HG02623 (cell line): ENCODE data around the gene CLBA1.
"Not testable (repeated sequence)": the region's sequence is repeated elsewhere in the genome, so short reads cannot be mapped to it uniquely, and the experiment has no call there.

ENCODE experiments used
- ATAC-seq: cut with Tn5 transposase; IDR thresholded peaks from one replicate; pipeline ENCODE4 v1.9.1; 2021; ENCODE audit warnings: moderate library complexity; ENCODE audit not compliant: unreplicated experiment

CLBA1 gene

GRCh38 chr14:105022276-105022670 is 36.7 kb downstream of the CLBA1 start:
- ATAC-seq: no peak

DNA sequence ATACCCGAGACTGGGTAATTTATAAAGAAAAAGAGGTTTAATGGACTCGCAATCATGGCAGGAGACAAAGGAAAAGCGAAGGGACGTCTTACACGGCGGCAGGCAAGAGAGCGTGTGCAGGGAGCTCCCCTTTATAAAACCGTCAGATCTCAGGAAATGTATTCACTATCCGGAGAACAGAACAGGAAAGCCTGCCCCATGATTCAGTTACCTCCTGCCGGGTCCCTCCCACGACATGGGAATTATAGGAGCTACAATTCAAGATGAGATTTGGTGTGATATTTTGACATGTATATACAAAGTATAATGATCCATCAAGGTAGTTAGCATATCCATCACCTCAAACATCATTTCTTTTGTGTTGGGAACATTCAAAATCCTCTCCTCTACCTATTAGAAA is 37.6 kb downstream of the CLBA1 start:
- ATAC-seq: no peak

GRCh38 chr14:105023791-105024480 is 38.3 kb downstream of the CLBA1 start:
- ATAC-seq: no peak

GRCh38 chr14:105025429-105025828 is 39.8 kb downstream of the CLBA1 start:
- ATAC-seq: no peak

GRCh38 chr14:105026033-105026785 is 40.6 kb downstream of the CLBA1 start:
- no peak for ATAC-seq

GRCh38 chr14:105026802-105027563 is 41.4 kb downstream of the CLBA1 start:
- no peak for ATAC-seq

- not testable (repeated sequence) for ATAC-seq
These were observed 42.1 kb downstream of the CLBA1 start for GRCh38 chr14:105027718-105028117.

DNA sequence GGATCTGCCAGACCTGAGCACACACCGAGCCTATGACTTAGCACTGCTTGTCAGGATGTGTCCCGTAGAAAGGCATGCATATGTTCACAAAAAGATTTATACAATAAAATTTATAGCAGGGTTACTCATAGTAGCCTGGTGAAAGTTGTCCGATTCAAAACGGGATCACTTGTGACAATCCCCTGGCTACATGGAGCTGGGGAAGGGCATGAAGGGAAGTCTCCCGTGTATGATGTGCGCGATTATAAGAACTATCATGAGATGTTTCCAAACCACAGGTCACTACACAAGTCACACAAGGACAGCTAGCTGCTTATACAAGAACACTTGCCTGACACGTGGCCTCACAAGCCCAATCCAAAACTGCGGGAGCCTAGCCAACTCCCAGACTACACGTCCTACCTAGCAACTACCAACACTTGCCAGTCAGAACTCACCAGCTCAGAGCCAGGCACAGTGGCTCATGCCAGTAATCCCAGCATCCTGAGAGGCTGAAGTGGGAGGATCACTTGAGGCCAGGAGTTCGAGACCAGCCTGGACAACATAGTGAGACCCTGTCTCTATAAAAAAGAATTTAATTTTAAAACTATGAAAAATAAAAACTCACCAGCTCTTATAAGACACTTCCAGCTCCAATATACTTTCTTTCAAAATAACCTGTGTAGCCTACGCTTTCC is 42.8 kb downstream of the CLBA1 start:
- ATAC-seq: no peak

DNA sequence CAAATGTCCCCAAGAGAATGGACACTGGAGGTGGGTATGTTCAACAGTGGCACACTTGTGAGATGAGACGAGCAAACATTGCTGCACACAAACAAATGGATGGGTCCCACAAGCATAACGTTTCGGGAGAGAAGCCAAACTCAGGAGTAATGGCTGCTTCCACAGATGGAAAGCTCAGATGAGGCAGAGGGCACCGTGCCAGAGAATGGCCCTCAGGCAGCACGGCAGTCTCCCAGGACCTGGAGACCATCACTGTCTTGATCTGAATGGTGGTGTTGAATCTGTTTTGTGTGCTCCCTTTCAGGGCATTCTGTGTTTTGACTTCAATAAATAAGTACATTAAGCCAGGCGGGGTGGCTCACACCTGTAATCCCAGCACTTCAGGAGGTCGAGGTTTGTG is 43.8 kb downstream of the CLBA1 start:
- ATAC-seq: no peak

GRCh38 chr14:105030194-105030593 is 44.6 kb downstream of the CLBA1 start:
- no peak for ATAC-seq

- no peak for ATAC-seq
These were observed 45.3 kb downstream of the CLBA1 start for GRCh38 chr14:105030836-105031396.

DNA sequence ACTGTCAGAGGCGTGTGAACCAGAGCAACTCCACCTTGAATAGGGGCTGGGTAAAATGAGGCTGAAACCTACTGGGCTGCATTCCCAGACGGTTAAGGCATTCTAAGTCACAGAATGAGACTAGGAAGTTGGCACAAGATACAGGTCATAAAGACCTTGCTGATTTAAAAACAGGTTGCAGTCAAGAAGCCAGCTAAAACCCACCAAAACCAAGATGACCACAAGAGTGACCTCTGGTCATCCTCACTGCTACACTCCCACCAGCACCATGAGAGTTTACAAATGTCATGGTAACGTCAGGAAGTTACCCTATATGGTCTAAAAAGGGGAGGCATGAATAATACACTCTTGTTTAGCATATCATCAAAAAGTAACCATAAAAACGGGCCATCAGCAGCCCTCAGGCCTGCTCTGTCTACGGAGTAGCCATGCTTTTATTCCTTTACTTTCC is 46.9 kb downstream of the CLBA1 start:
- not testable (repeated sequence) for ATAC-seq

DNA sequence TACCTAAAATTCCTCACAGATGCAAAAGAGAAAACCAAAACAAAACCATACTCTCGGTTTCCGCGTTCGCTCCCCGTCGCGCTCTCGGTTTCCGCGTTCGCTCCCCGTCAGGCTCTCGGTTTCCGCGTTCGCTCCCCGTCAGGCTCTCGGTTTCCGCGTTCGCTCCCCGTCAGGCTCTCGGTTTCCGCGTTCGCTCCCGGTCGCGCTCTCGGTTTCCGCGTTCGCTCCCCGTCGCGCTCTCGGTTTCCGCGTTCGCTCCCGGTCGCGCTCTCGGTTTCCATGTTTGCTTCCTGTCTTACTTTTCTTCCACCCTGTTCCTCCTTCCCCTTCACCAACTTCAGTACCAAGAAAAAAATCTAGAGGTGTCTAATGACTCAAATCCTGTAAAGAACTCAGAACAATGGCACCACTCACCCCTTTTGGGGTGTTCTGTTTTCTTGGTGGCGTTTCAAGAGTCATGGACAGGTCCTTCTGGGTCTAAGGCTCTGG is 47.9 kb downstream of the CLBA1 start:
- ATAC-seq: not testable (repeated sequence)

DNA sequence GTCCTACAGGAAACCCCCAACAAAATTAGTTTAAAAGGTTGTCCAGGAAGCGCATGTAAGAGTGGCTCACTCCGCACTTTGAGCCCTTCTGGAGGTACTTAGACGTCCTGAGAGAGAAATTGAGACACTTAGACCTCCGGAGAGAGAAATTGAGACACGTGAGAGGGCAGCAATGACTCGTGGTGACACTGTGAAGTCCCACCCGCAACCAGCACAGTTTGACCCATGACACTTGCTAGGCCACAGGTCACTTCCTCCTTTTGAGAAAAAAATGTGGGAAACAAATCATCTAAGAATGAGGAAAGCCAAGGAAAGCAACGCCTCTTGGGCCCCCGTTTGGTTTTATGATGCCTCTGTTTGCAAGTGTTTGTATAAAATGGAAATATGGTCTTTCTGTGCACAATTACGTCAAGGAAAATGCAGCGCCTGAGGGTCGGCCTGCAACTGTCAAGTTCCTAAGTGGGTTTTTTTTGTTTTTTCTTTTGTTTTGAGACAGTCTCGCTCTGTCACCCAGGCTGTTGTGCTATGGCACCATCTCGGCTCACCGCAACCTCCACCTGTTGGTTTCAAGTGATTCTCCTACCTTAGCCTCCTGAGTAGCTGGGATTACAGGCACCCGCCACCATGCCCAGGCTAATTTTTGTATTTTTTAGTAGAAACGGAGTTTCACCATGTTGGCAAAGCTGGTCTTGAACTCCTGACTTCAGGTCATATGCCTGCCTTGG is 48.9 kb downstream of the CLBA1 start:
- no peak for ATAC-seq

DNA sequence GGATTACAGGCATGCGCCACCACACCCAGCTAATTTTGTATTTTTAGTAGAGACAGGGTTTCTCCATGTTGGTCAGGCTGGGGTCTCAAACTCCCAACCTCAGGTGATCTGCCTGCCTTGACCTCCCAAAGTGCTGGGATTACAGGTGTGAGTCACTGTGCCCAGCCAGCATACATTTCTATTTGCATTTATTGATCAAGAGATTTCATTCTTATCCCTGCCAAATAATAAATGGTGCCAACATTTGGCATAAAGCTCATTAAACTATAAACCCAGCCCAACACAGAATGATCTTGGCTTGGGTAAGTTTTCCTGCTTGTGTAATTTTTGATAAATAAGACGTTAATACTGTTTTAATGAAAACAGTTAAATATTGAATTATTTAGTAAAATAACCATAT is 50.0 kb downstream of the CLBA1 start:
- not testable (repeated sequence) for ATAC-seq

GRCh38 chr14:105039458-105040205 is 54.0 kb downstream of the CLBA1 start:
- ATAC-seq: no peak

DNA sequence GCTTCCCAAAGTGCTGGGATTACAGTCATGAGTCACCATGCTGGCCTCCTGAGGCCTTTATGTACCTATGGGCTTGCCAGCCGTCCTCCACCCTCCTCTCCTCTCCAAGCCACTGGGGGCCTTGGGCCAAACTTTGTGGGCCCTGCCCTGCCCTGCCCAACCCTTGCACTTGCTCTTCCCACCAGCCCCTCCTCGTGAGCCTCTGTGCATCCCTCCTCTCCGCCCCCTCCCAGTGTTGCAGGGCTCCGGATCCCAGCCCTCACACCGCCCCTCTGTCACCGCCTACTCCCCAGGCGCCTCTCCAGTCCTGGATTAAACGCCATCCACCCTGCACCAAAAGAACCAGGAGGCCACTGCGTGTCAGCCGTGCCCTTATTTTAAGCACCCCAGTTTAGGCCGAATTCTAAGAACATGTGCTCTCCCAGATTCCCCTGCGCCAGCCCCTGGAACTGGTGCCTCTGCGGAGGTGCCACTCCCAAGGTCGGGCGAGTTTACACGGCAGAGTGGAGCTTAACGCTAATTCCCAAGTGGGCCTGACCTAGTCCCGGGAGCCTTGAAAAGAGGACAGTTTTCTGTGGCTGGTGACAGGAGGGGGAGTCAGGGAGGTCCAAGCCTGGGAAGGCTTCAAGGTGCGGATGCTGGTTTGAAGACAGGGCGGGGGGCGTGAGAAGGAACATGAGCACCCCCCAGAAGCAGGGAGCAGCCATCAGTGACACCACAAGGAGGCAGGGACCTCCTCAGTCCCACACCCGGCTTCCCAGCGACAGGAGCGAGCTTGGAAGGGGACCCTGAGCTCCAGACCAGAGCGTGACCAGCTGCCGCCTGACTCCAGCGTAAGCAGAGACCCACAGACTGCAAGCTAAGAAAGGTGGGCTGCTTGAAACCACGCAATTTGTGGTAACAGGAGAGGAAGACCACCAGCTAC is 56.5 kb downstream of the CLBA1 start:
- no peak for ATAC-seq

- no peak for ATAC-seq
These were observed 57.2 kb downstream of the CLBA1 start for GRCh38 chr14:105042813-105043212.
